ENCODE measurements around the gene UROC1.

The UROC1 gene

GRCh38 chr3:126464494-126464893, 53.1 kb downstream of the UROC1 start:
- Histone ChIP-seq H3K9me3 (ENCODE audit: control insufficient read depth, insufficient read depth, low read length) (no peaks in the 10 kb centered on the region), H3K4me3 (ENCODE audit: low read depth, low read length) (no peak overlapping the region), H3K4me1 (ENCODE audit: control insufficient read depth, insufficient read depth, low read length) (no peaks in the 10 kb centered on the region), H3K27ac (ENCODE audit: low read depth, low read length) (no peak overlapping the region), H3K27me3 (ENCODE audit: control insufficient read depth, insufficient read depth, low read length) (no peaks in the 10 kb centered on the region), H3K9ac (ENCODE audit: low read depth, low read length) (no peak overlapping the region), H3K36me3 (ENCODE audit: control insufficient read depth, insufficient read depth, low read length) (peaks cover 96% of the 10 kb centered on the region)

- no peak overlapping the region for H3K4me3 ChIP-seq (ENCODE audit: low read depth, low read length)
Measured at GRCh38 chr3:126464093-126464492, 53.5 kb downstream of the UROC1 start.

GRCh38 chr3:126463521-126463920, 54.1 kb downstream of the UROC1 start:
- Histone ChIP-seq H3K27ac (ENCODE audit: low read depth, low read length) (no peak overlapping the region), H3K4me1 (ENCODE audit: control insufficient read depth, insufficient read depth, low read length) (no peaks in the 10 kb centered on the region), H3K27me3 (ENCODE audit: control insufficient read depth, insufficient read depth, low read length) (no peaks in the 10 kb centered on the region), H3K36me3 (ENCODE audit: control insufficient read depth, insufficient read depth, low read length) (peaks cover 96% of the 10 kb centered on the region), H3K4me3 (ENCODE audit: low read depth, low read length) (no peak overlapping the region), H3K9ac (ENCODE audit: low read depth, low read length) (no peak overlapping the region), H3K9me3 (ENCODE audit: control insufficient read depth, insufficient read depth, low read length) (no peaks in the 10 kb centered on the region)

More at GRCh38 chr3:126464093-126464492, 53.5 kb downstream of the UROC1 start:
- no peaks in the 10 kb centered on the region for H3K4me1 ChIP-seq (ENCODE audit: control insufficient read depth, insufficient read depth, low read length)
- H3K27ac ChIP-seq (ENCODE audit: low read depth, low read length), result no peak overlapping the region
- H3K9ac ChIP-seq (ENCODE audit: low read depth, low read length), result no peak overlapping the region
- H3K27me3 ChIP-seq (ENCODE audit: control insufficient read depth, insufficient read depth, low read length), result no peaks in the 10 kb centered on the region
- peaks cover 96% of the 10 kb centered on the region for H3K36me3 ChIP-seq (ENCODE audit: control insufficient read depth, insufficient read depth, low read length)
- H3K9me3 ChIP-seq (ENCODE audit: control insufficient read depth, insufficient read depth, low read length), result no peaks in the 10 kb centered on the region

GRCh38 chr3:126461450-126462070, 56.0 kb downstream of the UROC1 start:
- no peak overlapping the region for H3K9ac ChIP-seq (ENCODE audit: low read depth, low read length)
- H3K27me3 ChIP-seq (ENCODE audit: control insufficient read depth, insufficient read depth, low read length), result no peaks in the 10 kb centered on the region
- peaks cover 94% of the 10 kb centered on the region for H3K36me3 ChIP-seq (ENCODE audit: control insufficient read depth, insufficient read depth, low read length)
- no peak overlapping the region for H3K27ac ChIP-seq (ENCODE audit: low read depth, low read length)
- no peak overlapping the region for H3K4me3 ChIP-seq (ENCODE audit: low read depth, low read length)
- no peaks in the 10 kb centered on the region for H3K9me3 ChIP-seq (ENCODE audit: control insufficient read depth, insufficient read depth, low read length)
- H3K4me1 ChIP-seq (ENCODE audit: control insufficient read depth, insufficient read depth, low read length), result no peaks in the 10 kb centered on the region

- Histone ChIP-seq H3K9me3 (ENCODE audit: control insufficient read depth, insufficient read depth, low read length) (no peaks in the 10 kb centered on the region), H3K4me1 (ENCODE audit: control insufficient read depth, insufficient read depth, low read length) (no peaks in the 10 kb centered on the region), H3K36me3 (ENCODE audit: control insufficient read depth, insufficient read depth, low read length) (peaks cover 88% of the 10 kb centered on the region), H3K4me3 (ENCODE audit: low read depth, low read length) (no peak overlapping the region), H3K9ac (ENCODE audit: low read depth, low read length) (no peak overlapping the region), H3K27ac (ENCODE audit: low read depth, low read length) (no peak overlapping the region), H3K27me3 (ENCODE audit: control insufficient read depth, insufficient read depth, low read length) (no peaks in the 10 kb centered on the region)
Measured at GRCh38 chr3:126460381-126460780, 57.2 kb downstream of the UROC1 start.

GRCh38 chr3:126459763-126460127, 57.8 kb downstream of the UROC1 start:
- Histone ChIP-seq H3K9ac (ENCODE audit: low read depth, low read length) (no peak overlapping the region), H3K36me3 (ENCODE audit: control insufficient read depth, insufficient read depth, low read length) (peaks cover 84% of the 10 kb centered on the region), H3K4me1 (ENCODE audit: control insufficient read depth, insufficient read depth, low read length) (no peaks in the 10 kb centered on the region), H3K27ac (ENCODE audit: low read depth, low read length) (no peak overlapping the region), H3K9me3 (ENCODE audit: control insufficient read depth, insufficient read depth, low read length) (no peaks in the 10 kb centered on the region), H3K27me3 (ENCODE audit: control insufficient read depth, insufficient read depth, low read length) (no peaks in the 10 kb centered on the region), H3K4me3 (ENCODE audit: low read depth, low read length) (no peak overlapping the region)

- Histone ChIP-seq H3K27ac (ENCODE audit: low read depth, low read length) (no peak overlapping the region), H3K9ac (ENCODE audit: low read depth, low read length) (no peak overlapping the region), H3K9me3 (ENCODE audit: control insufficient read depth, insufficient read depth, low read length) (no peaks in the 10 kb centered on the region), H3K36me3 (ENCODE audit: control insufficient read depth, insufficient read depth, low read length) (peaks cover 84% of the 10 kb centered on the region), H3K4me3 (ENCODE audit: low read depth, low read length) (no peak overlapping the region), H3K4me1 (ENCODE audit: control insufficient read depth, insufficient read depth, low read length) (no peaks in the 10 kb centered on the region), H3K27me3 (ENCODE audit: control insufficient read depth, insufficient read depth, low read length) (no peaks in the 10 kb centered on the region)
Measured at GRCh38 chr3:126459111-126459762, 58.3 kb downstream of the UROC1 start.

- H3K36me3 ChIP-seq (ENCODE audit: control insufficient read depth, insufficient read depth, low read length), result peaks cover 81% of the 10 kb centered on the region
- no peaks in the 10 kb centered on the region for H3K9me3 ChIP-seq (ENCODE audit: control insufficient read depth, insufficient read depth, low read length)
- no peaks in the 10 kb centered on the region for H3K4me1 ChIP-seq (ENCODE audit: control insufficient read depth, insufficient read depth, low read length)
- H3K27me3 ChIP-seq (ENCODE audit: control insufficient read depth, insufficient read depth, low read length), result no peaks in the 10 kb centered on the region
- no peak overlapping the region for H3K27ac ChIP-seq (ENCODE audit: low read depth, low read length)
- H3K4me3 ChIP-seq (ENCODE audit: low read depth, low read length), result no peak overlapping the region
- H3K9ac ChIP-seq (ENCODE audit: low read depth, low read length), result no peak overlapping the region
Measured at GRCh38 chr3:126456766-126457388, 60.7 kb downstream of the UROC1 start.

GRCh38 chr3:126456211-126456610, 61.4 kb downstream of the UROC1 start:
- H3K9me3 ChIP-seq (ENCODE audit: control insufficient read depth, insufficient read depth, low read length), result no peaks in the 10 kb centered on the region
- no peak overlapping the region for H3K9ac ChIP-seq (ENCODE audit: low read depth, low read length)
- H3K36me3 ChIP-seq (ENCODE audit: control insufficient read depth, insufficient read depth, low read length), result peaks cover 81% of the 10 kb centered on the region
- no peak overlapping the region for H3K4me3 ChIP-seq (ENCODE audit: low read depth, low read length)
- no peaks in the 10 kb centered on the region for H3K4me1 ChIP-seq (ENCODE audit: control insufficient read depth, insufficient read depth, low read length)
- H3K27ac ChIP-seq (ENCODE audit: low read depth, low read length), result no peak overlapping the region
- no peaks in the 10 kb centered on the region for H3K27me3 ChIP-seq (ENCODE audit: control insufficient read depth, insufficient read depth, low read length)

- Histone ChIP-seq H3K36me3 (ENCODE audit: control insufficient read depth, insufficient read depth, low read length) (peaks cover 75% of the 10 kb centered on the region), H3K27me3 (ENCODE audit: control insufficient read depth, insufficient read depth, low read length) (no peaks in the 10 kb centered on the region), H3K27ac (ENCODE audit: low read depth, low read length) (no peak overlapping the region), H3K4me1 (ENCODE audit: control insufficient read depth, insufficient read depth, low read length) (no peaks in the 10 kb centered on the region), H3K9ac (ENCODE audit: low read depth, low read length) (no peak overlapping the region), H3K4me3 (ENCODE audit: low read depth, low read length) (no peak overlapping the region), H3K9me3 (ENCODE audit: control insufficient read depth, insufficient read depth, low read length) (no peaks in the 10 kb centered on the region)
Measured at GRCh38 chr3:126454437-126455198, 63.0 kb downstream of the UROC1 start.

GRCh38 chr3:126454025-126454424, 63.5 kb downstream of the UROC1 start:
- H3K36me3 ChIP-seq (ENCODE audit: control insufficient read depth, insufficient read depth, low read length), result peaks cover 69% of the 10 kb centered on the region

More at GRCh38 chr3:126454025-126454424, 63.5 kb downstream of the UROC1 start:
- Histone ChIP-seq H3K4me1 (ENCODE audit: control insufficient read depth, insufficient read depth, low read length) (no peaks in the 10 kb centered on the region), H3K27me3 (ENCODE audit: control insufficient read depth, insufficient read depth, low read length) (no peaks in the 10 kb centered on the region), H3K9ac (ENCODE audit: low read depth, low read length) (no peak overlapping the region), H3K27ac (ENCODE audit: low read depth, low read length) (no peak overlapping the region), H3K4me3 (ENCODE audit: low read depth, low read length) (no peak overlapping the region), H3K9me3 (ENCODE audit: control insufficient read depth, insufficient read depth, low read length) (no peaks in the 10 kb centered on the region)
